ENCODE data around the gene ANGPTL2.
A peak's percentile ranks its signal among the peaks of the same experiment; 100 is the strongest.

The ANGPTL2 gene

DNA sequence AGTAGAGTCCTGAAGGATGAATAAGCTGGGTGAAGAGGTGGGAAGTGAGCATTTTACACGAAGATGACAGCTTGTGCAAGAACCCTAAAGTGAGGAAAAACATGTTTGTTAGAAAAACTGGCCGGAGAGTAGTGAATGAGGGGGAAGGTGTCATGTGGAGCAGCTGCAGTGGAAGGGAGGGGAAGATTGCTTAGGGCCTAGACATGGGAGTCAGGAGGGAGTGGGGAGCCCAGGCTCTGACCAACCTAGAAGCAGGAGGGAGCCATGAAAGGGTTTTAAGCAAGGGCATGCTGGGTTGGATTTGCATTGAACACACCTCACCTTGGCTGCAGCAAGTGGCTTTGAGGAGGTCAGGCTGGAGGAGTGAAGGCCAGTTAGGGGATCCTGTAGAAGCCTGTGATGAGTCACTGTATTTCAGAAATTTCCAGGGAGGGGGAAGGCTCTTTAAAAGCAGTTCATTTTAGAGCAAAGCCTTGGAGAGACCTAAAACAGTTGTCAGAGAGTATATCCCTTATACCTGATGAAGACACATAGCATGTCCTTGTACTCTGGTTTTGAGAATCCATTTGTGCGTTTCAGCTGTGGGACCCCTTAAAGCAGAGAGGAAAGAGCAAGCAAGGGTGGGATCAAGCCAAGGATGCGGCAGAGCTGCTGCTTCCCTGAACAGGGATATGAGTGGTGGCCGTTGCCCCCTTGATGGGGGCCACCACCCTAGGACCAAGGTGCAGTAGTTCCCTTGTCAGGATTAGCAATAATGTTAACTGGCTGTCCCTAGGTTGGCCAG lies 45.4 kb downstream of the ANGPTL2 start:
- Histone ChIP-seq H3K4ac (ENCODE audit: low read depth, low read length) (no peak overlapping the region), H4K91ac (ENCODE audit: low read depth, low read length) (no peak overlapping the region), H3K4me2 (ENCODE audit: low read length) (no peak overlapping the region), H3K18ac (ENCODE audit: low read length) (no peak overlapping the region), H2AK5ac (ENCODE audit: low read length) (no peak overlapping the region), H2BK5ac (ENCODE audit: low read depth, low read length, poor library complexity) (no peak overlapping the region), H3K4me3 (ENCODE audit: low read depth, low read length) (no peak overlapping the region), H4K12ac (ENCODE audit: low read depth, low read length) (no peak overlapping the region), H2BK12ac (ENCODE audit: low read length) (no peak overlapping the region), H2BK120ac (ENCODE audit: insufficient read depth, low read length, poor library complexity) (no peak overlapping the region), H3K79me2 (ENCODE audit: control insufficient read depth, insufficient read depth, low read length, poor library complexity) (no peaks in the 10 kb centered on the region), H3K14ac (ENCODE audit: low read length) (no peak overlapping the region), H3K79me1 (ENCODE audit: low read length) (no peaks in the 10 kb centered on the region), H3K23ac (ENCODE audit: low read length) (no peak overlapping the region), H3K27me3 (ENCODE audit: insufficient read depth, low read length) (no peaks in the 10 kb centered on the region), H2AFZ (ENCODE audit: insufficient read depth, low read length, poor library complexity) (no peak overlapping the region), H3K36me3 (ENCODE audit: control insufficient read depth in 1 of 2, insufficient read depth in 2 of 2, low read length in 2 of 2) (no peaks in the 10 kb centered on the region), H3K4me1 (ENCODE audit: control insufficient read depth in 1 of 2, insufficient read depth in 2 of 2, low read length in 2 of 2) (peaks cover 0 to 5% of the 10 kb centered on the region in 2 experiments), H4K8ac (ENCODE audit: low read depth, low read length) (no peak overlapping the region), H3K27ac (ENCODE audit: low read depth, low read length) (no peak overlapping the region), H3K9me3 (ENCODE audit: insufficient read depth, low read depth, low read length) (peaks cover 1% of the 10 kb centered on the region), H3K9ac (ENCODE audit: low read length) (peak overlapping the region; percentile 20)
- DNase-seq, result no peak
- no CpG with 5 or more reads among the region's 5 CpGs for WGBS (ENCODE audit: extremely low coverage, insufficient coverage, insufficient read length)

DNA sequence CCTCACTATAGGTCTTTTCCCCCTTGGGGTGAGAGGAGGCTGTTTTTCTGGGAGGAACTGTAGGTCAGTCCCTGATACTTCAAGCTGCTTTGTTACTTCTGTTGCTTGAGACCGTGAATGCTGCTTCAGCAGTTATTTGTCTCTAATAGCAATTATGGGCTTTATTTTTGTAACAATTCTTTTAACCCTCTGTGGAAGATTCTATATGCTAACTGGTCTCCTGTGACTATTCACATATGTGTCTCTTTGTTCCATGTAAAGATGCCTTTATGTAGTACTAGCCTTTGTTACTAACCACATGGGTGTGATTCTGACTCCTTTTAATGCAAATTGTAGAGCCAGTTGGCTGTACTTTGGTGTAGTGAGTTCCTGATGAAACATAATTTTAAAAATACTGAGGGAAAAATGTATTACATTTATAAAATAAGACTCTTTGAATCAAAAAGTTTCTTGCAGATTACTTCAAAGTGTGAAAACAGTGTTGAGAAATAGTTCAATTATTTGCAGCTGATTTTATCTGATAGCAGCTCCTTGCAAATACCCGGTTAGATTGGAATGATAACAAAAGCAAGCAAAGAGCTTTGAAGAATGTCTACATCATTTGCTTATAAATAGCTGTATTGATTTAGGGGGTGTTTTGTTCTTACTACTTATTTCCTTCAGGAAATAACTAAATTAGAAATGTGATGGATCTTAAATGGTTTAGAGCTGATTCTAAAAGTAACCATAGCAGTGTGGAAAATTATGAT lies 46.6 kb downstream of the ANGPTL2 start:
- Histone ChIP-seq H3K9ac (ENCODE audit: low read length) (no peak overlapping the region), H4K91ac (ENCODE audit: low read depth, low read length) (no peak overlapping the region), H2BK5ac (ENCODE audit: low read depth, low read length, poor library complexity) (no peak overlapping the region), H3K4me2 (ENCODE audit: low read length) (no peak overlapping the region), H2BK12ac (ENCODE audit: low read length) (no peak overlapping the region), H3K14ac (ENCODE audit: low read length) (no peak overlapping the region), H3K4ac (ENCODE audit: low read depth, low read length) (no peak overlapping the region), H3K79me2 (ENCODE audit: control insufficient read depth, insufficient read depth, low read length, poor library complexity) (no peaks in the 10 kb centered on the region), H3K4me1 (ENCODE audit: control insufficient read depth in 1 of 2, insufficient read depth in 2 of 2, low read length in 2 of 2) (peaks cover 0 to 5% of the 10 kb centered on the region in 2 experiments), H3K27me3 (ENCODE audit: insufficient read depth, low read length) (no peaks in the 10 kb centered on the region), H2AFZ (ENCODE audit: insufficient read depth, low read length, poor library complexity) (no peak overlapping the region), H2AK5ac (ENCODE audit: low read length) (no peak overlapping the region), H3K36me3 (ENCODE audit: control insufficient read depth in 1 of 2, insufficient read depth in 2 of 2, low read length in 2 of 2) (no peaks in the 10 kb centered on the region), H3K79me1 (ENCODE audit: low read length) (no peaks in the 10 kb centered on the region), H4K12ac (ENCODE audit: low read depth, low read length) (no peak overlapping the region), H3K9me3 (ENCODE audit: insufficient read depth, low read depth, low read length) (peaks cover 1% of the 10 kb centered on the region), H3K18ac (ENCODE audit: low read length) (no peak overlapping the region), H3K4me3 (ENCODE audit: low read depth, low read length) (no peak overlapping the region), H4K8ac (ENCODE audit: low read depth, low read length) (no peak overlapping the region), H3K27ac (ENCODE audit: low read depth, low read length) (no peak overlapping the region), H3K23ac (ENCODE audit: low read length) (no peak overlapping the region), H2BK120ac (ENCODE audit: insufficient read depth, low read length, poor library complexity) (no peak overlapping the region)
- DNase-seq, result peak in 1 of 2 donors; percentile 80
- no CpG with 5 or more reads among the region's 2 CpGs for WGBS (ENCODE audit: extremely low coverage, insufficient coverage, insufficient read length)

- DNase-seq, result no peak
- no peaks in the 10 kb centered on the region for H3K36me3 ChIP-seq (ENCODE audit: control insufficient read depth in 1 of 2, insufficient read depth in 2 of 2, low read length in 2 of 2)
- no CpG with 5 or more reads among the region's 4 CpGs for WGBS (ENCODE audit: extremely low coverage, insufficient coverage, insufficient read length)
Observed at GRCh38 chr9:127074561-127075548, 47.6 kb downstream of the ANGPTL2 start.

DNA sequence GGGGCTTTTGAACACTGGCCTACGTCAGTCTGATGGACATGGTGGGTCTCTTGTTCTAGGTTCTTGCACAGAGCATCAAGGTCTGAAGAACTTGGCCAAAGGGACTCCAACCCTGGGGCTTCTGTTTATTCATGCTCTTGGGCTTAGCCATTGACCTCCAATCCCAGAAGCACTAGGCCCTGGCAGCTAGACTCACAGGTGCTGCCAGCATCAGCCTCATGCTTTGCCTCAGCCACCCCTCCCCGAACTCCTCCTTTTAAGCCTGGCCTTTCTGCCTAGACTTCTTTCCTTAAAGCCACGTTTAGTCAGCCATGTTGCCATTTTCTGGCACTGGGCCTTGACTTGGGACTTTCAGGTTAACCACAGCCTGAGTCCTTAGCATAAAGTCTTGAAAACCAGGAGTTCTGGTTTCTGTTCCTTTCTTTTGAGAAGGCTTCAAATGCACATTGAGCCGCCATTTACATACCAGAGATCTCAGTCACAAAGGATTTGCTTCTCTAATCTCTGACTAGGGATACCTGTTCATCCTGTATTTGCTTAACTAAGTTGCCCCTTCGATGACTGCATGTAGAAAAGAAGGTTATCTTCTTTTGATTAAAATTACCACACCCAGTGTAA lies 54.7 kb downstream of the ANGPTL2 start:
- H3K79me1 ChIP-seq (ENCODE audit: low read length), result peaks cover 7% of the 10 kb centered on the region
- H3K4me3 ChIP-seq (ENCODE audit: low read depth, low read length), result no peak overlapping the region
- H3K27ac ChIP-seq (ENCODE audit: low read depth, low read length), result peak overlapping the region; percentile 78
- H3K4ac ChIP-seq (ENCODE audit: low read depth, low read length), result no peak overlapping the region
- H3K27me3 ChIP-seq (ENCODE audit: insufficient read depth, low read length), result no peaks in the 10 kb centered on the region
- H3K79me2 ChIP-seq (ENCODE audit: control insufficient read depth, insufficient read depth, low read length, poor library complexity), result peaks cover 2% of the 10 kb centered on the region
- H3K9ac ChIP-seq (ENCODE audit: low read length), result no peak overlapping the region
- no peak overlapping the region for H4K12ac ChIP-seq (ENCODE audit: low read depth, low read length)
- no peak overlapping the region for H3K4me2 ChIP-seq (ENCODE audit: low read length)
- no peaks in the 10 kb centered on the region for H3K36me3 ChIP-seq (ENCODE audit: control insufficient read depth in 1 of 2, insufficient read depth in 2 of 2, low read length in 2 of 2)
- H4K91ac ChIP-seq (ENCODE audit: low read depth, low read length), result peak overlapping the region; percentile 63
- no peak overlapping the region for H3K18ac ChIP-seq (ENCODE audit: low read length)
- WGBS (ENCODE audit: extremely low coverage, insufficient coverage, insufficient read length), result no CpG with 5 or more reads among the region's 5 CpGs
- no peak overlapping the region for H4K8ac ChIP-seq (ENCODE audit: low read depth, low read length)
- H3K4me1 ChIP-seq (ENCODE audit: control insufficient read depth in 1 of 2, insufficient read depth in 2 of 2, low read length in 2 of 2), result peaks cover 7 to 11% of the 10 kb centered on the region in 2 experiments
- no peak overlapping the region for H2AK5ac ChIP-seq (ENCODE audit: low read length)
- DNase-seq, result peak; percentile 67 to 93
- no peak overlapping the region for H3K23ac ChIP-seq (ENCODE audit: low read length)
- peak overlapping the region; percentile 56 for H2BK5ac ChIP-seq (ENCODE audit: low read depth, low read length, poor library complexity)
- H2BK12ac ChIP-seq (ENCODE audit: low read length), result peak overlapping the region; percentile 67
- no peaks in the 10 kb centered on the region for H3K9me3 ChIP-seq (ENCODE audit: insufficient read depth, low read depth, low read length)
- H2BK120ac ChIP-seq (ENCODE audit: insufficient read depth, low read length, poor library complexity), result peak overlapping the region; percentile 74
- H3K14ac ChIP-seq (ENCODE audit: low read length), result no peak overlapping the region
- H2AFZ ChIP-seq (ENCODE audit: insufficient read depth, low read length, poor library complexity), result no peak overlapping the region

More at GRCh38 chr9:127074561-127075548, 47.6 kb downstream of the ANGPTL2 start:
- no peak overlapping the region for H3K27ac ChIP-seq (ENCODE audit: low read depth, low read length)
- H3K4me1 ChIP-seq (ENCODE audit: control insufficient read depth in 1 of 2, insufficient read depth in 2 of 2, low read length in 2 of 2), result peaks cover 0 to 5% of the 10 kb centered on the region in 2 experiments
- H2AFZ ChIP-seq (ENCODE audit: insufficient read depth, low read length, poor library complexity), result no peak overlapping the region
- H2BK120ac ChIP-seq (ENCODE audit: insufficient read depth, low read length, poor library complexity), result no peak overlapping the region
- H2BK5ac ChIP-seq (ENCODE audit: low read depth, low read length, poor library complexity), result no peak overlapping the region
- H3K79me1 ChIP-seq (ENCODE audit: low read length), result no peaks in the 10 kb centered on the region
- no peak overlapping the region for H4K8ac ChIP-seq (ENCODE audit: low read depth, low read length)
- H4K91ac ChIP-seq (ENCODE audit: low read depth, low read length), result no peak overlapping the region
- H3K23ac ChIP-seq (ENCODE audit: low read length), result no peak overlapping the region
- no peaks in the 10 kb centered on the region for H3K27me3 ChIP-seq (ENCODE audit: insufficient read depth, low read length)
- no peak overlapping the region for H3K4me3 ChIP-seq (ENCODE audit: low read depth, low read length)
- H3K79me2 ChIP-seq (ENCODE audit: control insufficient read depth, insufficient read depth, low read length, poor library complexity), result no peaks in the 10 kb centered on the region
- no peak overlapping the region for H4K12ac ChIP-seq (ENCODE audit: low read depth, low read length)
- no peak overlapping the region for H3K18ac ChIP-seq (ENCODE audit: low read length)
- no peak overlapping the region for H3K9ac ChIP-seq (ENCODE audit: low read length)
- H3K9me3 ChIP-seq (ENCODE audit: insufficient read depth, low read depth, low read length), result peaks cover 1% of the 10 kb centered on the region
- no peak overlapping the region for H2BK12ac ChIP-seq (ENCODE audit: low read length)
- H3K4ac ChIP-seq (ENCODE audit: low read depth, low read length), result no peak overlapping the region
- H3K4me2 ChIP-seq (ENCODE audit: low read length), result no peak overlapping the region
- no peak overlapping the region for H2AK5ac ChIP-seq (ENCODE audit: low read length)
- no peak overlapping the region for H3K14ac ChIP-seq (ENCODE audit: low read length)

All from trophoblast cell (in vitro differentiated cells and primary cell).